CD4-positive, alpha-beta T cell treated with Interleukin-6 at 100 ng/mL for 8 hours (primary cell): Measurements from ENCODE around the gene MAN2A1.
A peak's percentile ranks its signal among the peaks of the same experiment; 100 is the strongest.
"Not testable (repeated sequence)": the region's sequence is repeated elsewhere in the genome, so short reads cannot be mapped to it uniquely, and the experiment has no call there.

Source experiments
- DNase-seq: peaks from one replicate; pipeline ENCODE4 v3.0.0-alpha.2; 2020; ENCODE audit warnings: mixed read lengths, low spot score

Gene MAN2A1

DNA sequence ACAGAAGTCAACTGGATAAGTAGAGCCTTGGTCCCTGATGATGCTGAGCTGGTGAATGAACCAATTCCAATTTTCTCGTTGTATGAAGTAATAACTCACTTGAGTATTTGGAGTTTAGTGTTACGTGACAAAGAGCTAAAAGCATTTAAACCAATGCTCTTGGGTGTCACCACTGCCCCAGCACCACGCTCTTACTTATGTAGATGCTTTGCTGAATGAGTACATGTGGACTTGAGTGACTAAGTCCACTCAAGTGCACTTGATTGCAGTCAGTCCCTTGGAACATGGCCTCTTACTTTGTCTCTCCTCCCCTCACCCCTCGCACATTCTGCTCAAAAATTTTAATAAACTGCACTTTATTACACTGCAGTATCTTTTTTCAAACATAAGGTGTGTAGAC is 184.0 kb downstream of the MAN2A1 start:
- DNase-seq: no peak

DNA sequence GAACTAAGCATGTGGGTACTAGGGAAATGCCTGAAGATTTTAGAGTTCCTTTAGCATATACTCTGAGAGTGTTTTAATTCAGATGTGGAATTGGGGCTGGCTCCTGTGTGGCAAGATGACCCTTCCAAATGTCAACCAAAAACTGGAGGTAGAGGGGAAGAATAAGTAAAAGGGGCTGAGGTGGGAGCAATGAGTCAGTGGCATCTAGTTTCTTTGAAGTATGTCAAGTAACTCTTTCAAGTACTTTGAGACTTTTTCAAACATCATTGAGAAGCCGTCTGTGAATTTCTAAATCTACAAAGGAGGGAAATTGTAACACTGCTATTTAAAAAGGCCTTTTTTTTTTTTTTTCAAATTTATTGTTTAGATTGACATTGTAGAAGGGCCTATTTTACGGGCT is 184.4 kb downstream of the MAN2A1 start:
- no peak for DNase-seq

DNA sequence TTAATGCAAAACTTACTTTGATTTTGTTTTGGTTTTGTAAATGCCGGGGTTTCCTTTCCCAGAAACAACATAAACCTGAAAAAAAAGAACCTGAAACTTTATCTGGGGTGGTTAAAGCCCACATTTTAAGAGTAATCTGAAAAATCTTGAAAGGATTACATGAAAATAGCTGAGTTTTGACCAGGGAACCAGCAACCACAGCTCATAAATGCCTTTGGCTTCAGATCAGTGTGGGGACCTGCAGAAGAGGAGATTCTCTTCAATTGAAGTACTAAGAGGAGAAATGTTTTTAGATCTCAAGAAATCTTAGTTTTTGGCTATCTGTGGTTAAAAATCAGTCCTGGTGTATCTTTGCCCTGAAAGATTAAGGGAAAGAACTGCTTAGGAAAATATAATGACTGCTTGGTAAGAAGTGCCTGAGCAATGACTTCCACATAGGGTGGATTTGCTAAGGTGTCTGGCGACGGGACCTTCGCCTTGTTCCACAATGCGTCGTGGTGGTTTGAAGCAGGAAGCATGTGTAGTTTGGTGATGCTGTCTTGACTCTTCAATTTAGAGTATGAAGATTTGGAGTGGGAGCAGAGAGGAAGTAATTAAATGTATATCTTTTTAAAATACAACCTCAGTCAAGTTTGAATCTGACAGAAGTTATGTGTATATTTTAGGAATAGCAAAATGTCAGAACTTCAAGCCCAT is 186.5 kb downstream of the MAN2A1 start:
- peak; percentile 13 for DNase-seq

DNA sequence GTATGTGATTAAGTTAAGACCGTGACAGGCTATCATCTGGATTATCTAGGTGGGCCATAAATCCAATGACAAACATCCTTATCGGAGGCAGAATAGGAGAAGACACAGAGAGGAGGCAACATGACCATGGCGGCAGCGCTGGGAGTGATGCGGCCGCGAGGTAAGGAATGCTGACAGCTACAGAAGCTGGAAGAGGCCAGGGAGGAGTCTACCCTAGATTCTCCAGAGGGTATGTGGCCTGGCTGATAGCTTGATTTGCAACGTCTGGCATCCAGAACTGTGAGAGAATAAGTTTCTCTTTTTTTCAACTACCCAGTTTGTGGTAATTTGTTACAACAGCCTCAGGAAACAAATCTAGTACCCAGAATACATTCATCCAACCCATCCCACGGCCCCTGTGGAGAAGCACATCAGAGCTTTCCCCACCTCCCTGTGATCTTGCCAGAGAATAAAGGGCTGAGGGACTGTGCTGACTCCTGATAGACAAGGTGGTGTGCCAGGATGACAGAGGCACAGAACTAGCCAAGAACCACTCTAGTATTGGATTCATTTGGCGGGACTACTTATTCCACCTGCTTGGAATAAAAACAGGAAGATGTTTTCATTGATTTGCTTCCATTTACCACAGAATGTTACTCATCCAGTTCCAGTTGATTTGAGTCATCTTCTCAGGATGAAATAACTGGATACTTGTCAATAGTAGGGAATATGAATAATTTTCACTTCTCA is 187.4 kb downstream of the MAN2A1 start:
- DNase-seq: no peak

DNA sequence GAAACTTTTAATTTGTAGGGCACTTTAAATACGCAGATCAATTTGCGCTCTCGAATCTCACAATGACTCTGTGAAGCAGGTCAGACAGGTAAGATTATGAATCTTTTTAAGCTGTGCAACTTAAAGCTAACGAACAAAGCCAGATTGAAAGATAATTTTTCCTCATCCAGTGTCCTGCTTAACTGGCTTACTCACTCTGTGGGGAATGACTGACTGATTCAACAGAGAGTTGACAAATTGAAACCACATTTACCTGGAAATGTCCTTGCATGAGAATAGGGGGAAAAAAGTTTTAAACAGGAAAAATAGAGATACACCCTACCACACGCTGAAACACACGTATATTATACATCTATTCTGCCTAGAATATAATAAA is 187.9 kb downstream of the MAN2A1 start:
- no peak for DNase-seq

DNA sequence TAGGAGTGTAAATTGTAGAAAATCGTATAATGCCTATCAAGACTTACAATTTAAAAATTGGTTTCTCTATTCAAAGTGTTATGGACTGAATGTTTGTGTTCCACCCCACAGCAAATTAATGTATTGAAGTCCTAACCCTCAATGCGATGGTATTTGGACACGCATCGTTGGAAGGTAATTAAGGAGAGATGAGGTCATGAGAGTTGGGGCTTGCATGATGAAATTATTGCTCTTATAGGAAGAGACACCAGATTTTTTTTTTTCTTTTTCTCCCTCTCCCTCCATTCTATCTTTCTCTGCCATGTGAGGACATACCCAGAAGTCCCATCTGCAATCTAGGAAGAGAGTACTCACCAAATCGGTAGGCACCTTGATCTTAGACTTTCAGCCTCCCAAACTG is 189.2 kb downstream of the MAN2A1 start:
- DNase-seq: no peak

DNA sequence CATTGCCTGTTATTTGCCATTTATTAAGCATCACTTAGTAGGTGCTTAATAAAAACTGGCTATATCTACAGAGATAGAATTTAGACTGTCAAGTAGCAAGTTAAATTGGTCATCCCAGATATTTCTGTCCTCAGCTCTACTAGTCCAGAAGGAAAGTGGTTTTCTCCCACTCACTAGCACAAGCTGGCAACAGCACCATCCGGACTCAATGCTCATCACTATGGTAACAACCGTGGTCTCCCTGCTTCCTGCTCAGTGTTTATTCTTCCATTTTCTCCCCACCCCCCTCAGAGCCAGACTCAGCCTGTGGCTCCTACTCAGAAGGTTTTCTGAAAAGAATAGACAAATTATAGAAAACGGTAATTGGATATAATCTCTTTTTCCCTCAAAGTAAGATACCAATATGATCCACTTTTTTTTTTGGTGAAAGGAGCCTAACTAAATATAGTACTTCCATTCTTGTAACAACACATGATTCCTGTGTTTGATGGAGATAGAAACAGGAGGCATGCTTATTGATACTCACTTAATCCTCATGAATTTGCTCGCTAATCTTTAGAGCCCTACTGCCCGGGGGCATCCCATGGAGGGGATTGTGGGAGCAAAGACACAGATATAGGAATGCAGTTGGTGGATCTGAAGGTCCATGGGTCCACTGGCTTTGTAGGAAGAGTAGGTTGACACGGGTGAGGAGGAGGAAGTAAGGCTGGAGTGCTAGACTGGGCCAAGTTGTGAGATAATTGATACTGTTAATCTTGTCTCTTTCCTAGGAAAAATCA is 191.4 kb downstream of the MAN2A1 start:
- no peak for DNase-seq

DNA sequence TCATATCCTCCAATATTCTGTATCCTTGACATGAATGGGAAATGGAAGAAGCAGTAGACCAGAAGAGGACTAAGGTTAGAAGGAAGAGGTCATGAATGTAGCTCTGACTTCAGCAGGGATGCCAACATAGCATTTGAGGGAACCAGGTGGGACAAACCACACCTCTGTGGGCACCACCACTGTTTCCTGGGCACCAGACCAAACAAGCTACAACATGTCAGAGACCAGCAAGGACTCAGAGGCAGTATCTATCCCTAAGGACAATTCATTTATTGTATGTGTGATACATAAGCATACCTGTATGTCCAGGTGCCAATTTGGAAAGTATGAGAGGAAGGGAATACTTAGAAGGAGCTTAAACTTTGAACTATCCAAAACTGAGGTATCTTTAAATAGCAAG is 192.8 kb downstream of the MAN2A1 start:
- DNase-seq: no peak

DNA sequence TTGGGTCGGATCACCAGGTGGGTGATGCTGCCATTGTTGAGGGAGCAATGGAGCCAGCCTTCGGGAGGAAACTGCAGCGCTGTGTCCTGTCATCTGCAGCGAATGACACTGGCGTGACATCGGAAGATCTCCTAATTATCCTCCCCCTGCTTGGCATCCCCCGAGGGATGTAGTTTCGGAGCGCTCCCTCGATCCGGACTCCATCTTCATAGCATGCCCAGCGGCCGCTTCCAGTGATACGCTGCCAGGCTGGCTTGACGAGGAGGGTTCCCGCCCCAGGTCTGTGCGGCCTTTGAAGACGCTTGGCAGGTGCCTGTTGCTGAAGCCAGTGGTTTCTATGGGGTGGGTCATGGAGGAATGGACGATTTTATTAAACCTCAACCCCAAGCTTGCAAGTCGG is 194.9 kb downstream of the MAN2A1 start:
- no peak for DNase-seq

DNA sequence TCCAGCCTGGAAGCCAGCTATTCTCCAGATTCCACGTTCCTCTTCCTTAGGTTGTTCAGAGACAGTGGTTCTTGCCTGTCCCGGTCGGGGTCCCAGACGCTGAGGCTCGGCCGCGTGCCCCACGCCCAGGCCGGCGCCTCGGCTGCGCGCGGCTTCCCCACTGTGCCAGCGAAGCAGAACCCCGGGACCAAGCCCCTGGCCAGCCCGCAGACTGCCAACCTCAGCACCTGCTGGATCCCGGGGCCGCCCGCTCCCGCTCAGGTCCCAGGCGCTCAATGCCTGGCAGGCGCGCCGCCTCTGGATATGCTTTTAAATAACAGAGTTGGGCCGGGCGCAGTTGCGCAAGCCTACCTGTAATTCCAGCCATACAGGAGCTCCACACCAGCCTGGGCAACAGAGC is 195.5 kb downstream of the MAN2A1 start:
- no peak for DNase-seq

DNA sequence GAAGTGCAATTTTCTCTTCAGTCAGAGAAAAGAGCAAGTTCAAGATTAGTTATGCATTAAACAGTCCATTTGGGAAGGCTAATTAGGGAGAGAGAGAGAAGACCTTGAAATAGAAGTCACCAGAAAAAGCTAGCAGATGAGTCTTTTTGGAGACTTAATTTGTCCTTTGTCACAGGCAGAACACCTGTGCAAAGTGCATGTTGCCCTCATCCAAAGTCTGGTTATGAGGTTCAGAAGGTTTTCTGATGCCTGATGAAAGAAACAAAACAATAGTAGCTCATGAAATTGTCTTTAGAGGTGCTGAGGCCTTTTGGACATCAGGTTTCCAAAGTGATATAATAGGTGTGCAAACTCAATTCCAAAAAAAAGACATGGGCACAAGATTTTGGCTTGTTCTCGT is 199.3 kb downstream of the MAN2A1 start:
- DNase-seq: no peak

DNA sequence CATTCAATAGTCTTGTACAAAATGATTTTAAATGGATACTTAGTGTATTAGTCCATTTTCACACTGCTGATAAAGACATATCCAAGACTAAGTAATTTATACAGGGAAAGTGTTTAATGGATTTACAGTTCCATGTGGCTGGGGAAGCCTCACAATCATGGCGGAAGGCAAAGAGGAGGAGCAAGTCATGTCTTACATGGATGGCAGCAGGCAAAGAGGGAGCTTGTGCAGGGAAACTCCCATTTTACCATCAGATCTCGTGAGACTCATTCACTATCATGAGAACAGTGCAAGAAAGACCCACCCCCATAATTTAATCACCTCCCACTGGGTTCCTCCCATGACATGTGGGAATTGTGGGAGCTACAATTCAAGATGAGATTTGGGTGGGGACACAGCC is 203.5 kb downstream of the MAN2A1 start:
- not testable (repeated sequence) for DNase-seq

DNA sequence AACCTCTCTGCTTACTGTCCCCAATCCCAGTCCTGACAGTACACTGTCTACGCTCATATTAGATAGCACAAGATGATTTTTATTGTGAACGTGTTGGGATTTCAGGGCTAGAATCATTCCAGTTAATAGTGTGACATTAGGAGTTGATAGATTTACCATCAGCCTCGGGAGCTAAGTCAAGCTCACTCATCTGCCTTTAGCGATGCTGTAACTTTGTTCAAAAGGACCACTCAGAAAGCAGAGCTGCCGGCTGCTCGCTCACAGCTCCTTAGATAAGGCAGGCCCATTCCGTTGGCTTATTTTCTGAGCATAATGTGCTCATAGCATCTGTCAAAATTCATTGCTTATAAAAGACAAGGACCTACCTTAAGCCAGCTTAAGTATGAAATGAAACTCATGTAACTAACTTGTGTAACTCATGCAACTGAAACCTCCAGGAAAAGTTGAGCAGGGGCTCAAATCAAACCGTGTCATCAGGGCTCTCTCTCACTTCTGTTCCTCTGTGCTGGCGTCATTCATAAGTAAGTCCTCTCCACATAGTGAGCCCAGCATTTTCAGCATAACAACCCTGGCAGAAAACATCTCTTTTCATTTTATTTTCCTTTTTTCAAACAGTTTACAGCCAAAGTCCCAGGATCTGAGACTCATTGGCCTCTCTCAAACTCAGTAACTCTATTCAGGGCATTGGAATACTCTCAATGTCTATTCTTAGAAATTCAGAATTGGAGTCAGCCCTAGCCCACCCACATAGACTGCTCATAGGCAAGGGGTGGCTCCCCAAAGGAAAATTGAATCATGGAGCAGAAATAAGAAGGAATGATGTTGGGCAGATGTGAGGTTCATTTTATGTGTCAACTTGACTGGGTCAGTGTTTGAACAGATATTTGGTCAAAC is 208.8 kb downstream of the MAN2A1 start:
- no peak for DNase-seq

DNA sequence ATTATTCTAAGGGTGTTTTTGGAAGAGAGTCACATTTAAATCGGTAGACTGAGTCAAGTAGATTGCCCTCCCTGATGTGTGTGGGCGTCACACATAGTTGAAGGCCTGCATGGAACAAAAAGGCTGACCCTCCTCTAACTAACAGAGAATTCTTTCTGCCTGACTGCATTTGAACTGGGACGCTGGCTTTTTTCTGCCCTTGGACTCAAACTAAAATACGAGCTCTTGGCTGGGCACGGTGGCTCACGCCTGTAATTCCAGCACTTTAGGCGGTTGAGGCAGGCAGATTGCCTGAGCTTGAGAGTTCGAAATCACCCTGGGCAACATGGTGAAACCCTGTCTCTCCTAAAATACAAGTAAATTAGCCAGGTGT is 209.4 kb downstream of the MAN2A1 start:
- no peak for DNase-seq

DNA sequence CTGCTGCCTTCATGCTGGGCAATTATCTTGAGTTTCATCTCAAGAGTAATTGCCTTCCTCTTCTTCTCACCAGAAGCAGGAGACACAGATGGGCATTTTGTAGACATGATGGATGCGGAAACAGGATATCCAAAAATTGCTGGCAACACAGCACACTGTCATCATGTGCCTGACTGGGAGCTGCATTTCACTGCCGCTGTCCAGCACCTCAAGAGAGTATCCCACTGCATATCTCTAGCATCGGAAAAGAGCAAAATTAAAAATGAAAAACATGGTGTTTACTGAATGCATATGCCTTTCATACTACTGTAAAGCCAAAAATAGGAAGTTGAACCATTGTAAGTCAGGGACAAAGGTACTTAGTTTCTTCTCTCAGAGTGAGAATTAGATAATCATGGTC is 210.7 kb downstream of the MAN2A1 start:
- no peak for DNase-seq

DNA sequence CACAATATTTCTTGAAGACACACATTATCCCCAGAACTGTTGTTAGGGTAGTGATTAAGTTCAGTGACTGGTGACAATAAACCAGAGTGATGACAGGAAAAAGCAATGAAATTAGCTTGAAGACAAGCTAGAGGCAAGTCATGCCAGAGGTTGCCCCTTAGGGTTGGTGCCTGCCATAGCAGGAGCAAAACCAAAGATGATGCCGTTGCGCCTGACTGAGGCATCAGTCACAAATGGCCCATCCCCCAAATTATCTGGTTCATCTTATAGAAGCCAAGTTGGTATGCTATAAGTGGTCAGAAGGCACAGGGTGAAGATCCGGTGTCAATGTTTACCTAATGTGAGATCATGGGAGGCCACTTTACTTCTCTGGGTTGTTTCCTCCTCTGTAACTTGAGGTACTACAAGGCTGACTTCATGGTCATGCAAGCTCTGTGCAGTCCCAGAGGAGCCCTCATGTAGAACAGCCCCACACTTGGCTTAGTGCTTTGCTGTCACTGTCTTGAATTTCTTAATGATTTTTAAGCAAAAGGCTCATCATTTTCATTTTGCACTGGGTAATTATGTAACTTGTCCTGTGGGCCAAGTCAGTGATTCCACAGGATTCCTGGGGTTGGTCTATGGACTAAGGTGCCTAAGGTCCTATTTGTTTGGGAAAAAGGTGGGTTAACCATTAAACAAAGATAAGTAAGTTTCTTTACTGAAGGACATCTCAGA is 211.3 kb downstream of the MAN2A1 start:
- no peak for DNase-seq

DNA sequence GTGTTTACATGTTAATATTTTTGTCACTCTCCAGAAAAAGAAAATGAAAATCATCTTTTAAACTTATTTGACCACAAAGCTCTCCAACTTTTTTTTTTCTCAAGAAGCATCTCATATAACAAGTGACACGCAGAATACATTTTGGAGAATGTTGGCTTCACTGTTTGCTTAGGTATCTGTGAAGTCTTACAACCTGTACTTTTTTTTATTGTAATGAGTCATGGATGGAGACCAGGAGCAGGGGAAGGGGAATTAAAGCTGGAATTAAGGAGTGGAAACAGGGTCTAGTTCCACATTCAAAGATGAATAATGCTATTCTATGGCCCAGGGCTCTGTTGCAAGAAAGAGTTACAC is 211.9 kb downstream of the MAN2A1 start:
- no peak for DNase-seq

DNA sequence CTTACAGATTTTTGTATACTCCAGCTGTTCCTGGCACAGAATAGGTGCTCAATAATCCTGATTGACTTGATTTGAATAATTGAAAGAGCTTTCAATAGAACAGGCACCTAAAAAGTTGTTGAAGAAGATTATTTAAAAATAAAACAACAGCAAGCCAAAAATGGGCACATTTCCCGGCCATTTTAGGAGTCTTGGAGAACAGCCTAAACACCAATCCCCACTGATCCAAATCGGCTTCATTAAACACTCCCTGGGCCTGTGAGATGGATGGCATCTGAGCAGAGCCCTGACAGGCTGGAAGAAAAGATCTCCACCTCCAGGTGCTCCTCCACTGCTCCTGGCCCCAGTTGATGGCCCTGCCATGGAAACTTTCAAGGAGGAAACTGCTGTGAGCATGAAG is 213.3 kb downstream of the MAN2A1 start:
- no peak for DNase-seq

DNA sequence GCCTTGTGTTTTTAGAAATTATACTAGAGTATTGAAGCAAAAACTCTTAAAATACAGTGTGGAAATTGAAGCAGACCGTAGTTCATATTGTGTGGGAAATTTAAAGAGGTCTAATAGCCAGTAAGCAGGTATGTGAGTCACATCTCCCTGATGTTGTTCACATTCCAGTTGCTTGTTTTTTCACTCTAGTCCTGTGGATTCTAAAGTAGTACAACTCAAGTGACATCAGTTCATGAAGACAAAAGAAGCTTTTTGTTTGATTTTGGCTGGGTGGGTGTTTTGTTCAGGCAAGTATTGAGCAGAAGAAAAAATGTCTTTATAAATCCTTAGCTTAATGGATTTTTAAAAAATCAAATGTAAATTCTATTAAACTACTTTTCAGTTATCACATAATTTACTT is 216.2 kb downstream of the MAN2A1 start:
- no peak for DNase-seq

DNA sequence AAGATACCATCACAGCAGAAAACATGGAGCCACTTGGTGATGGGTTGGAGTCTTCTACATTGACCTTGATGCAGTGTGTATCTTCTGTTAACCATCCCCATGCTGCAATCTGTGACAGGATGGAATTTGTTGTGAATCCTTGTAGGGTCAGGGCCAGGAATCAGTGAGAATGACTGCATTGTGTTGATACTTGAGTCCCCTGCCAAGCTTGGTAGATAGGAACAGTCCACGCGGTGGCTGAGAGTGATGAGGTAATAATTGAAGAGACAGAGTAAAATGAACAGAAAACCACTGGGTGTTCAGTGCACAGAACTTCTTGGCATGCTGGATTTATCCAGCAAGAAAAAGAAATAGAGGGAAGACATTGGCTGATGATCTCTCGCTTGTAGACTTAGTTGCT is 217.5 kb downstream of the MAN2A1 start:
- DNase-seq: no peak

DNA sequence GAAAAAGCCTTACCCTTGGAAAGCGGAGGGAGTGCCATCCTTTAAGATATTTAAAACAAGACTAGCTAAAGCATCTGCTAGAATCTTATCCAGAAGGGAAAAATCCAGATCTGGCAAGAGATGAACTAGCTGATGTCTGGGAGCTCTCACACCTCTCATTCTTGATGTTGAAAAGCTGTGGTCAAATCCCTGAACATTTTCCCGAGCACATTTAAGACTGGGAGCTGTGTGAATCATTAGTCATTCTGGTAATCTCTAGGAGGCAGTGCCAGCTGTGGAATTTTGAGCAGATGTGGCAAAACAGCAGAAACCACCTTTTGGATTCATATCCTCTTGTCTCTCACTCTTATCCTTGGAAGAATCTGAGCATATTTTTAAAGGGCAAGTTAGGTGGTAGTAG is 218.0 kb downstream of the MAN2A1 start:
- no peak for DNase-seq

DNA sequence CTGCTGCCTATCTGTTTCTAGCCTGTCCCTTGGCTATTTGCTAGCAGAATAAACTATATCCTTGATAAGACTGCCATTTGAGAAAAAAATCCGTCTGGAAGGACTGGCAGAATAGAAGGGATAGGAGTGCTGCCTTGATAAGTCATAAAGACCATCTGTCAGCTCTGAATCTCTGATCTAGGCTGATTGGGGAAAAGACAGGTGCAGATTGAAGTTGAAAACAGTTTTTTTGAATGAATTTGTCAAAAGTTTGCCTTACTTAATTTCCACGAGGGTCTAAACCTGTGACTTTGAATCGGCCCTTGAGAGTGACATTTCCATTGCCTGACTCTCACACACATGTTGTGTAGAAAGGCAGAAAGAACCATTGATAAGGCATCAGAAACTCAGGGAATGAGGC is 218.6 kb downstream of the MAN2A1 start:
- no peak for DNase-seq
